SHP77 (cell line): Measurements from ENCODE around the gene TBC1D8.
A peak's percentile ranks its signal among the peaks of the same experiment; 100 is the strongest.

Source experiments
- DNase-seq, 2 experiments: peaks; one replicate each; lab custom pipeline; 2025; lab: John Stamatoyannopoulos, UW

The TBC1D8 gene

DNA sequence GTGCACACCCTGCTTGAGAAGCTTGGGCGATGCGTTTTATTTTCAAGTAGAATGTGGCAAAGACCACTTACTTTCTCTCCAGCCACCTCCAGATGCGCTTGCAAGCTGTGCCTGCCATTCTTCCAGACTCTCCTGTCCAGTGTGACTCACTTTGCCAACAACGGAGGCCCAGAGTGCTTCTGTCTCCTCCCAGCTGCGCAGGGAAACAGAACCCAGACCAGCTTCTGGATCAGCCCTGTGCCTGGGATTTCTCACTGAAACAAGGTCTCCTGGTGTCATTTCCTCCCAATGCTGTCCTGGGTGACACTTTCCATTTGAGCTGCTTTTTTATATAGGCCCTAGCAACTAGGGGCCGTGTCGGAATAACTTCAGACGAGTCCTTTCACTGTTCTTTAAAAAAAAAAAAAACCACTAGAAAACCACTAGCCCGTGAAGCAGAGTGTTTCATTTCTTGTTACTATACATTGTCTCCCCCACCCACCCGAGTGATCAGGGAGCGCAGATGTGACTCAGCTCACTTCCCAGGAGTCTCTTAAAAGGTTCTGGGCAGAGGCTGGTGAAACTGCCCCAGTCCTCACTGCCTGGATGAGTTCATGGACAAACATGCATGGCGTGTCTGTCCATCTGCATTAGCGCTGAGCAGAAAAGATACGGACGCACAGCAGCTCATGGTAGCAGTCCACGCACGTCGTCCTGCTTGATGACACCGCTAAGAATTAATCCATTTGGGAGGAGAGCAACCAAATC lies 174.4 kb downstream of the TBC1D8 start:
- DNase-seq: peak in 1 of 2 experiments; percentile 5

DNA sequence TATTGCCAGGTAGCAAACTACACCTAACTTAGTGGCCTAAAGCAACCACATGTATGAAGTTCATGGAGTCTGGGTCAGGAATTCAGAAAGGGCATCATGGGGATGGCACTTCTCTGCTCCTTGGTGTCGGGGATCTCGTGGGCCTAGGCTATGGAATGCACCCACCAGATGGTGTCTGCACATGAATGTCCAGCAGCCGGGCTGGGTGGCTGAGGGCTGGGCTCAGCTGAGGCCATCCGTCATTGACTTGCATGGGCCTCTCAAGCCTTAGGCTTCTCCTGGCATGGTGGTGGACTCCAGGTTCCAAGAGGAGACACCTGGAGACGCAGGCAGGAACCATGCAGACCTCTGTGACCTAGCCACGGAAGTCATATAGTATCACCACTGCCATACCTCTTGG lies 175.1 kb downstream of the TBC1D8 start:
- DNase-seq: no peak

DNA sequence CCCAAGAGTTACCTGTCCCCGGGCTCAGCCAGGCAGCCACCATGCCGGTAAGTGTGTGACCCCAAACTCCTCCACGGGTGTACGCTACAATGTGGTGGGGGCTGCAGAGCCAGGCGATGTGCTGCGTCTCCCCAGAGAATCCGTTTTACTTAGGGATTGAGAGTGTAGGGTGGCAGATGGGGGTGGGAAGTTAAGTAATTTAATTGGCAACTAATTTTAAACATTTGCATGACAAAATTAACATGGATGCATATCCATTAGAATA lies 175.7 kb downstream of the TBC1D8 start:
- no peak for DNase-seq

DNA sequence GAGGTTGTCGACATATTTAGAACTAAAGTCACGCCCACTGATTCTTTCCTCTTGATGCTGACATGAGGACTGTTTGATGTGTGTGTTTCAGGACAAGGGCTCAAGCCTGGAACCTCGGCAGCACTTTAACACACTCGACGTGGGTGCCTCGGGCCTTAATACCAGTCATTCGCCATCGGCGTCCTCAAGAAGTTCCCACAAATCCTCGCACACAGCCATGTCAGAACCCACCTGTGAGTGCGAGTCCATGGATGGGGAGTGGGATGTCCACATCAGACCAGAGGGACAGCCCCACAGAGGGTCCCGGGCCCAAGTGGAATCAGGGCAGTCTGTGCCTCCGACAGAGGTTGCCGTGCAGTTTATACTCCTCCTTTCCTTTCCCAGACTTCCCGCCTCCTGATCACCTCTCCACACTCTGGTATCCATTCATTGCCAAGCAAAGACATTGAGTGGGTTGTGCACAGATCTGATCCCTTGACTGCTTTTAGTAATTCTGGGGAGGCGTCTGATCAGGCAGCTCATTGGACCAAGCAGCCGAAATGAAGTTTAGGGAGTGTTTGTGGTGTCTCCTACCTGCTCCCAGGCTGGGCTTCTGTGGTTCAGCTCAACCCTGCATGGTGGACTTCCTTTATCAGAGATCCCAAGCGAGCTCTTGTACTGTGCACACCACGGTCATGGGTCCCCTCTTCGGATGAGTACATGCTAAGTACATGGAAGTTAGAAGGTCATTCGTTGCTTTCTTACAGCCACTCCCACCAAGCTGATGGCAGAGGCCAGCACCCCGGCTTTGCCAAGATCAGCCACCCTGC lies 176.3 kb downstream of the TBC1D8 start:
- no peak for DNase-seq

DNA sequence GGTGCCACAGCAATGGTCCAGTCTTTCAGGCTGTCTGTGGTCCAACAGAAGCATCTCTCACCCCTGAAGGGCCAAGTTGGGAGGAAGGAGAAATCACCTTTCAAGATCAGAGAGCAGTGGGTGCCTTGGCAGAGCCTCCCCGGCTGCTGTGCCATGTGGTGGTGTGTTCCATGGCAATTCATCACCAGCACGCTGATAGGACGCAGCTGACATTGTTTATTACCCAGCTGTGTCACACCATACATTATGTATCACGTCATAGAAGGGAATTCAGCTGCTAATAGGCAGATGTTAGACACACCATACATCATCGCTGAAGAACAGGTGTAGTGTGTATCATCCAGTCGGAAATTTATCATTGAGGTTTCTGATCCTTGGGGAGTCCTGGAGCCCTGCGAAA lies 178.7 kb downstream of the TBC1D8 start:
- no peak for DNase-seq

DNA sequence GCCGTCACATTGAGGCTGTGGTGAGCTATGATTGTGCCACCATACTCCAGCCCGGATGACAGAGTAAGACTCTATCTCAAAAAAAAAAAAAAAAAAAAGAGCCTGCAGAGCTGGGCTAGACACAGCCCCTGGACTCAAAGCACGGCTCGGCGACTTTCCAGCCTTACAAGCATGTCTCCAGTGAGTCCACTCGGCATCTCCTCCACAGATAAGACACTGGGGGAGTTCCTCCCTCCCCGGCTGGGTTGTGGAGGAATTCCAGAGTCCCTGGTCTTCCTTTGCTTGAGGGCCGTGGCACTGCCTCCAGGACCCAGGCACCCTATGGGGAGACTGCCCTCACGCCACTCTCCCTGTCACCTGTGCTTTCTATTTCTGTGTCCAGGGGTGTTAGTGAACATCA lies 180.0 kb downstream of the TBC1D8 start:
- DNase-seq: no peak

DNA sequence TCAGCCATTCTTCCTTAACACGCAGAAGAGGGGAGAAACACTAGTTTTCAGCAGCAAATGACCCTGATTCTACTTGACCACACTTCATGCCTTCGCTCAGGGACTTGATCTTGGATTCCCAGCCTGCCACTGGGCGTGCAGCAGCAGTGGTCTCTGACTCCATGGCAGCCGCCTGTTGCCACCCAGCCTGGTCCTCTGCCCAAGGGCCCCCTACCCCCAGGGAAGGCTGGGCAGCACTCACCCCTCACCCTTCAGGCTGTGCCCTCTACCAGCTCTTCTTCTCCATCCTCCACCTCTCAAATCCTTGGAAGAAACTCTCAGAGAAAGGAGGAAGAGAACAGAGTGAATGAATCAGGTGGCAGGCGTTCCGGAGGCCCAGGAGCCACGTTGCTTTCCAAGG lies 181.2 kb downstream of the TBC1D8 start:
- DNase-seq: no peak

DNA sequence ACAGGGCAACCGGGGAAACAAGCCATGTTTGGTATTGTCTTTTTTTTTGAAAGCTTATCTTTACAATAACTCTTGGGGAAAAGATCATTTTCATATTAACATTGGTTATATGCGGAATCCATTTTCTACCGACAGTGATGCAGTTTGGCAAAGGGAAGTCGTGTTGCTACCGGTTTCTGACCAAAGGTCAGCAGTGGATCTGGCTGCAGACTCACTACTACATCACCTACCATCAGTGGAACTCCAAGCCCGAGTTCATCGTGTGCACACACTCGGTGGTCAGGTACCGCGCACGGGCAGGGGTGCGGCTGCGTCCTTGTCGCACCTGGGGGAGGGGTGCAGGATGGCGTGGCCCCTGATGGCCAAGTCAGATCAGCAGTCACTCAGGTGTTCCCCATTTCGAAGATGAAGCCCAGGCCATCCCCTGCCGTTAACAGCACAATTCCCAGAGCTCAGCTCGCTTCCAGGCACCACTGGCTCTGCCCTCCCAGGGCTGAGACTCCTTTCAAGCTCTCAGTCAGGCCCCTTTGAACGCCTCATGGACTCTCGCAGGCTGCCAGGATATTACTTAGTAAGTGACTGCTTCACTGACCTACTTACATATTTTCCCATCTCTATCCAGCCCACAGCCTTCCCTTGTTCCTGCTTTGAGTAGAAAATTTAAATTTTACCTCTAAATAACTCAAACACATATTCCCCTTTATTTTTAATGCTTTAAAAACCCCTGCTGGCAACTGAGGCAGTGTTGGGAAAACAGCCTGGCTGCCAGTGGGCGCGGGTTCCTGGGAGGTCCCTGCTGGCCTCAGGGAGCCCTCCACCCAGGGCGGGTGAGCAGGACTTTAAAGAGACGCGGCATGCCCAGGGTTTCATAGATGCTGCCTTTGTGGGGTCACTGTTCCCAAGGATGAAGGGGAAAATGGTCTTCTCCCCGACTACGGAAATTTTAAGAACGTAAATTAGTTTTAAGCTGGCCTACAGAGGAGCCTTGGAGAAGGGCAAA lies 182.7 kb downstream of the TBC1D8 start:
- DNase-seq: no peak

DNA sequence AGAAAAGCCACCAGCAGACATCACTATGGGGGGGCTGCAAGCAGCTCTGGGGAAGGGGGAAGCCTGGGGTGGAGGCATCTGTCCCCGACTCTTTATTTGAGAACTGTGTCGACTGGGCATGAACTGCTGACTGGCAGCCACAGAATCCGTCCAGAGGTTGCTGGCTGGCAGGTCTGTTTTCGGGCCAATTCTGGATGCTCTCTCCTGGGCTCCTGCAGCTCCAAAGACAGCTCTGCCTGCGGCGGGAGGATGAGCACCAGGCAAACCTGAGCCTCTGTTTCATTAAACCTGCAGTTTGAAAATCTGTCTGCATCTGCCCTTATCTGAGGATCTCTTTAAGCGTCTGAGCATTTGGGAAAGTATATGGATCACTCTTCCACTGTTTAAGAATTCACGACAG lies 183.5 kb downstream of the TBC1D8 start:
- DNase-seq: no peak

DNA sequence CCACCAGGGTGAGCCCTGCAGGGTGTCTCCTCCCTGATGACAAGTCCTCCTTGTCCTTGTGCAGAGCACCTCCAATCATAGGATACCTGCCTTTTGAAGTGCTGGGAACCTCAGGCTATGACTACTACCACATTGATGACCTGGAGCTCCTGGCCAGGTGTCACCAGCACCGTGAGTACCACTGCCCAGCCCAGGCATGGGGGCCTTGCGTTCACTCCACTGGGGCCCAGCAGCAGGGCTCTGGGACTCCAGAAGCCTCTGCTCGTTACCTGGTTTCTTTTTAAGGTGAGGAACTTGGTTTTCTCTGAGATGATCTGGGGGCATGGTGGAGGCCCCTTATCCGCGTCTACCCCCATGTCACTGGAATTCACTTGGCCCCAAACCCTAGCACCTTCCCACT lies 185.6 kb downstream of the TBC1D8 start:
- DNase-seq: no peak

DNA sequence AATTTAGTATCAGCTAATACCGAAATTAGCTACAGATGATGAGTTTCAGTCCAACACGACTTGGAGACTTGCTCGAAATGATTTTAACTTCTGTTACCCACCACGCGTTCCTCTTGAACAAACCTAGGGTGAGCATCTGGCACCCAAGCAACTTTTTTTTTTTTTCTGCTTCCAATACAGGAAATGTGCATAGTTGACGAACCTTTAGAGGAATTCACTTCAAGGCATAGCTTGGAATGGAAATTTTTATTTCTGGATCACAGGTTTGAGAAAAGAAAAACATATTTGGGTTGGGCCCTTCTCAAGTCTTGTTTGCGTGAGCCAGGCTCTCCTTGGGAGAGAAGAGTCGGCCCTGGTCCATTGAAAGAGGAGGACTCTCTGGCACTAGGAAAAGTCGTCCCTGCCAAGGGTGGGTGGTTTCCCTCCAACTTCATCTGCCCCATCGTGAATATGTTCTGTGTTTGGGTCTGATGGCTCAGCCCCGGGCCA lies 186.5 kb downstream of the TBC1D8 start:
- DNase-seq: no peak

DNA sequence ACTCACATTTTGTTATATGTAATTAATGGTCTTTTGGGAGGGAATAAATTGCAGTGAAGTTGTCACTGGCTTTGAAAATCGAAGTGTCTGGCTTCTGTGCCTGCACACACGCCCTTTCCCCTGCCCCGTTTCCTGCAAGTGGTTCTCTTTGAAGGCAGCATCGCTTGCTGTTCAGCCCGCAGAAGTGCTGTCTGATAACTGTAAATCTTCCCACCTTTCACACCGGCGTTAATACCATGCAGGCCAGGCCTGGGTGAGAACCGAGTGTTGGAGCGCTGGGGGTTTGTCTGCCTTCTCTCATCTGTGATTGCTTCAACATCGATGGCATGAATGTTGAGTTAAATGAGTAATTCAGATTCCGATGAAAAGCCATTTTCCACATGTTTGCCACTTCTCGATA lies 187.0 kb downstream of the TBC1D8 start:
- no peak for DNase-seq

DNA sequence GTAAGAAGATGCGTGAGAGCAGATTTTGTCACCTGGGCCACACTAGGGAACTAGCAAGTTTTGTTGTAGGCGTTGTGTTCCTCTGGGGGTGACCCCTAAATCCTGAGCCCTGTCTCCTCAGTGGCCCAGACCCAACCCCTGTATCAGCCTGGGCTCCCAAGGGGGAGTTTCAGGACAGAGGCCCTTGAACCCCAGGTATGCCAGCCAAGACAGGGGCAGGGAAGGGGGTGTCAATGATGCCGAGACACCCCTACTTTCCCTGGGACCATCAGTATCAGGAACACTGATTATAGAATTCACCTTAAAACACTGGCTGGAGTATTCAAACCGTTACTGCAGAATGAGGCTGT lies 188.2 kb downstream of the TBC1D8 start:
- DNase-seq: no peak

DNA sequence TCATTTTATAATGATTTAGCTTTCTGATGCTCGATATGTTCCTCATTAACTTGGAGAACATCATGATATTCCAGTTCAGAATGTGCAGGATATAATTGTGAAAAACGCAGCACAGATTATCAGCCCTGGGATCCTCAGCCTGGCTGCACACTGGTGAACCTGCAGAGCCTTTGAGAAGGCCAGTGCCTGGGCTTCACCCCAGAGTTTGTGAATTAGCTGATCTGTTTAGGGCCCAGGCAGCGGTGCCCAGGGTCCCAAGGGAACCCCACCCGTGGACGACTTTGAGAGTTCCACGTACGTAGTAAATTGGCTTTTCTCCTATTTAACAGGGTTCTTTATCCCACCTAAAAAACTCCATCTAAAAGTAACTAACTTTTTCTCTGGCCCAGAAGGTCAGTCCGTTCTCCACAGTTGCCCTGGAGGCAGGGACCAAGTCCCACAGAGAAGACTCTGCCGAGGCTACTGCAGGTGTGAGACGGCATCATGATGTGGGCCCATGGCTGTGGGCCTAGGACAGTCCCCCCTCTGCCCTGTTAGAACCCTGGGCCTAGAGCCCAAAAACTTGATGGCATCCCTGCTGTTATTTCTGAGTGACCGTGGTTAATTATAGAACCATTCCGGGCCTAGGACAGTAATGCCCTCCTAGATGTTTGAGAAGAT lies 188.7 kb downstream of the TBC1D8 start:
- DNase-seq: no peak

DNA sequence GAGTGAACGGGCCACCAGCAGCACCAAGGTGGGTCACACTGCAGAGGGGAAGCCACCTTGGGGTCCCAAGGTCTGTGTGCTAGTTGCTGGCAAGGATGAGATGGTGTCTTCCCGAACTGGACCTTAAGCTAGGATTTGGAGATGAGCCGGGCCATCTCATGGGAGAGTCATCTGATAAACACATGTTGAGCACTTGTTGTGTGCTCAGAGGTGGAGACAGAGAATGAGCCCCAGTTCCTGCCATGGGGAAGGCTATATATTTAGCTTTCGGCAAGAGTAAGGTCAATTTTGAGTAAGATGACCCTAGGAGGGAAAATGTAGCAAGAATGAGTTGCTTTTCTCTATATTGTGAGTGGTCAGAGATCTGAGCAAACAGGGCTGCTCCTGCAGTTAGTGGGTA lies 190.5 kb downstream of the TBC1D8 start:
- DNase-seq: no peak

DNA sequence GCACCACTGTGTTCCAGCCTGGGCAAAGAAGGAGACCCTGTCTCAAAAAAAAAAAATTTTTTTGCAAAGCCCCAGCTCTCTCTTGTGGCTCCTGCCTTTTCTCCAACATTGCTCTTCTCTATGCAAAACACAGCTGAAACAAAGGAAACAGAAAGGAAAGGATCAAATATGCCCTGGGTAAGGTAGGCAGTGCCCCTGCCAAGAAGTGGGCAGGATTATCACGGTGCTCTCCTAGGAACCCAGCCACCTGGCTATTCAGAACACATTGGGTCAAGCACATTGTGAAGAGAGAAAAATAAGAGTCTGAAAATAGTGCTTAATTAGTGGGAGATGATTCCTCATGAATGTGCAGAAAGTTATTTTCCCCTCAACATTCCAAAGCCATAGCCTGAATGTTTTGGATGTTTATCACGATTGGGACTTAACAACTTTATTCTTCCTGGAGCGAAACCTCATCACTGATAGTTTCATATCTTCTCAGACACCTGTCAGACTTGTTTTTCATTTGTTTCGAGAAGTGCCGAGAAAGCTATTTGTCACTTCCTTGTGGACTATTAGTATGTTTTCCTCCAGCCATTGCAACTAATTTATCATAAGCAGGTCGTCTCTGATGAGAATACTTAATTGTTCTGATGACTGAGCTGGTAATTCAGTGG lies 191.8 kb downstream of the TBC1D8 start:
- no peak for DNase-seq

DNA sequence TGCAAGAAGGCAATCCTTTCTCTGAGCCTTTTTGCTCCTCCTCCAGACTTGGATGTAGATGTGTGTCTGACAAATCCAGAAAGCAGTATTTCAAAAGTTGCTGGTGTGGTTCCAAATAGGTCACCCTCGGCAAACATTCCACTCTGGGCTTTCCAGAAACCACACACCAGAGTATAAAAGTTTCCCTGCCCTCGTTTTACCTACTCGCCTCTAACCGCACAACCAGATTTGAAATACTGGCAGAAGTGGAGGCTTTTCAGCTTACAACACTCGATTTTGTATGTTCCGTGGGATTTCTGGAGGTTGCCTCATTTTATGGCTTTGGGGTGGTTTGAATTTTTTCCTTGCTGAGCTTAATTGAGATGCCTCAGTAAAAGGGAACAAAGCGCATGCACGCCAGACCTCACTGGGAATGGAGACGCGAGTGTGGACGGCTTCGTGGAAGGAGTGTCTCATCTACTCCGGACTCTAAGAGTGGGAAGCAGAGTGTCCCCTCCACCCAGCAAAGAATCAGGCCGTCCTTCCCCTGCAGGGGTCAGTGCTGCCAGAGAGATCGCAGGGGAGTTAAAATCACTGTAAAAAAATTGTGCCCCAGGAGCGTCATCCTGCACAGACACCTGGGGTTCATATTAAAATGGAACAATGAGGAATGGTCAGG lies 193.1 kb downstream of the TBC1D8 start:
- no peak for DNase-seq
